Glutamatergic neuron (in vitro differentiated cells): ENCODE measurements around the gene PRR7. TPM values are rescaled to one million over a fixed set of nuclear protein-coding genes. Genes with fewer than 3 reads are reported as not detected.

Experiments
- DNase-seq: peaks from one replicate; pipeline ENCODE4 v3.0.0; 2022
- H3K27ac Mint-ChIP-seq: one replicate; pipeline ENCODE4 v1.8.0; 2020; ENCODE audit warnings: mild to moderate bottlenecking, mixed read lengths, inconsistent platforms; ENCODE audit not compliant: unreplicated experiment
- H3K27me3 Mint-ChIP-seq: one replicate; pipeline ENCODE4 v1.8.0; 2020; ENCODE audit warnings: mild to moderate bottlenecking, moderate library complexity, mixed read lengths, inconsistent platforms; ENCODE audit not compliant: unreplicated experiment
- H3K36me3 Mint-ChIP-seq: one replicate; pipeline ENCODE4 v1.8.0; 2020; ENCODE audit warnings: mild to moderate bottlenecking, mixed read lengths, inconsistent platforms; ENCODE audit not compliant: unreplicated experiment
- H3K4me1 Mint-ChIP-seq: one replicate; pipeline ENCODE4 v1.8.0; 2020; ENCODE audit warnings: mild to moderate bottlenecking, low read depth, mixed read lengths, inconsistent platforms; ENCODE audit not compliant: unreplicated experiment
- H3K4me3 Mint-ChIP-seq: one replicate; pipeline ENCODE4 v1.8.0; 2020; ENCODE audit warnings: mild to moderate bottlenecking, mixed read lengths, inconsistent platforms; ENCODE audit not compliant: unreplicated experiment
- H3K9me3 Mint-ChIP-seq: one replicate; pipeline ENCODE4 v1.8.0; 2020; ENCODE audit warnings: mild to moderate bottlenecking, moderate library complexity, mixed read lengths, inconsistent platforms; ENCODE audit not compliant: unreplicated experiment
- total RNA-seq: library from RNA; stranded (reverse); fragmentation: NEBNext Ultra II Directional; extraction: Animal tissue kit (Norgen Biotek cat#: 25700); gene quantifications from one replicate; pipeline ENCODE4 v1.2.1, GENCODE V29; 2021; ENCODE audit not compliant: unreplicated experiment
- TF ChIP-seq, protein P1 (sequence below): fragments of 200-600 bp; sonication (generic); IDR thresholded peaks from one replicate; pipeline ENCODE4 v1.5.0; 2021; ENCODE audit not compliant: partially characterized antibody, unreplicated experiment

PRR7 gene
- total RNA-seq, 1 donor from 2014 or later, result 4.1 TPM

DNA sequence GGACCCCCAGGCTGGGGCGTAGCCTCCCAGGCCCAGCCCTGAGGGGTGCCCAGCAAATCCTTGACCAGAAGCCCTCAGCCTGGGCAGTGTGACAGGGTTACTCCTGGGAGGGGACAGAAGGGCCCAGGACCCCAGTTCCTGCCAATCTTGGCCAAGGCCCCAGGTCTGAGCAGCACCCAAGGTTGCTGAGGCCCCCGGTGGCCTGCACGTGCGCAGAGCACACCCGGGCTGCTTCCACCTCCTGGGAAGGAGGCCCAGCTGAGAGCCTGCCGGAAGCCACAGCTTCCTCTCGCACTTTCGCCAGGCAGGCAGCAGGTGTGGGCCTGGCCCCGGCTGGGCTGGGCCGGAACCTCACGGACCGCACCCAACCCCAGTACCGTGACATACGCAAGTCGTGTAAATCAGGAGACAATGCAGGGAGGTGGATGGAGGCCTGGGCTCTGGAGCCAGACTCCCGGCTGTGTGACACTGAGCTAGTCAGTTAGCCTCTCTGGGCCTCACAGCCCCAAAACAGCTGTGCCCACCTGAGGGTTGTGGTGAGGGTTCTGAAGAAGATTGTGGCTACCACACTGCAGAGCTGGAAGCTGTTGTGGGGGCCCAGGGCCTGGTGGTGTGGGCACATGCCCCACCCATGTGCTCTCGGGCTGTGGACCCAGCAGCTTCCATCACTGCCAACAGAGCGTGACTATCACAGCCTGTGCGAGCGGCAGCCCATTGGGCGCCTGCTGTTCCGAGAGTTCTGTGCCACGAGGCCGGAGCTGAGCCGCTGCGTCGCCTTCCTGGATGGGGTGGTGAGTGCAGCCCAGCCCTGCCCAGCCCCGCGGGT lies 15.1 kb upstream of the PRR7 start:
- Mint-ChIP-seq H3K27ac (no peak overlapping the region), H3K4me3 (no peak overlapping the region), H3K4me1 (peaks cover 5% of the 10 kb centered on the region), H3K9me3 (no peaks in the 10 kb centered on the region), H3K27me3 (peaks cover 5% of the 10 kb centered on the region), H3K36me3 (no peaks in the 10 kb centered on the region)
- TF ChIP-seq, protein P1, sequence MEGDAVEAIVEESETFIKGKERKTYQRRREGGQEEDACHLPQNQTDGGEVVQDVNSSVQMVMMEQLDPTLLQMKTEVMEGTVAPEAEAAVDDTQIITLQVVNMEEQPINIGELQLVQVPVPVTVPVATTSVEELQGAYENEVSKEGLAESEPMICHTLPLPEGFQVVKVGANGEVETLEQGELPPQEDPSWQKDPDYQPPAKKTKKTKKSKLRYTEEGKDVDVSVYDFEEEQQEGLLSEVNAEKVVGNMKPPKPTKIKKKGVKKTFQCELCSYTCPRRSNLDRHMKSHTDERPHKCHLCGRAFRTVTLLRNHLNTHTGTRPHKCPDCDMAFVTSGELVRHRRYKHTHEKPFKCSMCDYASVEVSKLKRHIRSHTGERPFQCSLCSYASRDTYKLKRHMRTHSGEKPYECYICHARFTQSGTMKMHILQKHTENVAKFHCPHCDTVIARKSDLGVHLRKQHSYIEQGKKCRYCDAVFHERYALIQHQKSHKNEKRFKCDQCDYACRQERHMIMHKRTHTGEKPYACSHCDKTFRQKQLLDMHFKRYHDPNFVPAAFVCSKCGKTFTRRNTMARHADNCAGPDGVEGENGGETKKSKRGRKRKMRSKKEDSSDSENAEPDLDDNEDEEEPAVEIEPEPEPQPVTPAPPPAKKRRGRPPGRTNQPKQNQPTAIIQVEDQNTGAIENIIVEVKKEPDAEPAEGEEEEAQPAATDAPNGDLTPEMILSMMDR, result no peak
- DNase-seq, result no peak

DNA sequence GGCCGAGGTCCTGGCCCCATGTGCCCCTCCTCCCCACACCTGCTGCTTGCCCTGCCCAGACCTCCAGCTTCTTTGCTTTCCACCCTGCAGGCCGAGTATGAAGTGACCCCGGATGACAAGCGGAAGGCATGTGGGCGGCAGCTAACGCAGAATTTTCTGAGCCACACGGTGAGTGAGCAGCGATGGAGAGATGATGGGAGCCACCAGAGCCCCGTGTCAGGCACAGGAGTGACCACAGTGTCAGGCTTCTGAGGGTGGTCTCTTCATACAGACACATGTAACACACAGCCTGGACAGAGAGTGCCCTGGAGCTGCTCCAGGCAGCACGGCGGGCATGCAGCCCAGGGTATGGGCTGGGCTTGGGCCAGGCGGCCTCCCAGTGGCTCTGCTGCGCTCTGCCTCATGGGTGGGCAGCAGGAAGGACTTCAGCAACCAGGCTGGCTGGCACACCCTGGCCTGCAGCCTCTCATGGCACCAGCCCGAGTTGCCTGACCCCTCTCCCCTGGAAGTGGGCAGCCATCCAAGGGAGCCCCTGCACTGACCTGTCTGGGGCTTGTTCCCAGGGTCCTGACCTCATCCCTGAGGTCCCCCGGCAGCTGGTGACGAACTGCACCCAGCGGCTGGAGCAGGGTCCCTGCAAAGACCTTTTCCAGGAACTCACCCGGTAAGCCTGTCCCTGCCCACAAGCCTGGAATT lies 14.3 kb upstream of the PRR7 start:
- no peak overlapping the region for H3K27ac Mint-ChIP-seq
- TF ChIP-seq, protein P1, result no peak
- peaks cover 5% of the 10 kb centered on the region for H3K27me3 Mint-ChIP-seq
- no peaks in the 10 kb centered on the region for H3K9me3 Mint-ChIP-seq
- peaks cover 5% of the 10 kb centered on the region for H3K4me1 Mint-ChIP-seq
- H3K36me3 Mint-ChIP-seq, result no peaks in the 10 kb centered on the region
- H3K4me3 Mint-ChIP-seq, result no peak overlapping the region
- DNase-seq, result no peak

DNA sequence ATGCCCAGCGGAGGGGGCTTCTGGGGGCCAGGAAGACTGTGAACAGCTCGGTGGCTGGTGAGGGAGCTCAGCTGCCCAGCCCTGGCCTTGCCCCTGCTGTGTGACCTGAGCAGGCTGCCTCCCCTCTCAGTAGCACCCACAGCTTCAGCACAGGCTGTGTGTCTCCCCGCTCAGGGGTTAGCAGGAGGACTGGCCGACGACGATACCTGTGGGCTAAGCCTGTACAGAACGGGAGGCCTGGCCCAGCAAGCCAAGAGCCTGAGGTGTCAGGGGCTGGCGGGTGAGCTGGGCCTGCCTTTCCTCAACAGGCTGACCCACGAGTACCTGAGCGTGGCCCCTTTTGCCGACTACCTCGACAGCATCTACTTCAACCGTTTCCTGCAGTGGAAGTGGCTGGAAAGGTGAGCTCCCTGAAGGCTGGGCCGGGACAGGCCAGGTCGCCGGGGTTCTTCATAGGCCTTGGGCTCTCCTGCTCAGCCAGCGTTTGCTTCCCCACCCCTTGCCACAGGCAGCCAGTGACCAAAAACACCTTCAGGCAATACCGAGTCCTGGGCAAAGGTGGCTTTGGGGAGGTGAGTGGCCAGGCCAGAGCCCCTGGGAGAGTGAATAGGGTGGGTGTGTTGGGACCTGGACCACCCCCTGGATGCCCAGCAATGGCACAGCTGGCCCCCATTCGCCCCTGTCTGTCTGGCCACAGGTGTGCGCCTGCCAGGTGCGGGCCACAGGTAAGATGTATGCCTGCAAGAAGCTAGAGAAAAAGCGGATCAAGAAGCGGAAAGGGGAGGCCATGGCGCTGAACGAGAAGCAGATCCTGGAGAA lies 13.6 kb upstream of the PRR7 start:
- Mint-ChIP-seq H3K4me1 (peaks cover 3% of the 10 kb centered on the region), H3K27ac (no peak overlapping the region), H3K9me3 (no peaks in the 10 kb centered on the region), H3K36me3 (no peaks in the 10 kb centered on the region), H3K4me3 (no peak overlapping the region), H3K27me3 (peaks cover 5% of the 10 kb centered on the region)
- TF ChIP-seq, protein P1, result no peak
- no peak for DNase-seq

DNA sequence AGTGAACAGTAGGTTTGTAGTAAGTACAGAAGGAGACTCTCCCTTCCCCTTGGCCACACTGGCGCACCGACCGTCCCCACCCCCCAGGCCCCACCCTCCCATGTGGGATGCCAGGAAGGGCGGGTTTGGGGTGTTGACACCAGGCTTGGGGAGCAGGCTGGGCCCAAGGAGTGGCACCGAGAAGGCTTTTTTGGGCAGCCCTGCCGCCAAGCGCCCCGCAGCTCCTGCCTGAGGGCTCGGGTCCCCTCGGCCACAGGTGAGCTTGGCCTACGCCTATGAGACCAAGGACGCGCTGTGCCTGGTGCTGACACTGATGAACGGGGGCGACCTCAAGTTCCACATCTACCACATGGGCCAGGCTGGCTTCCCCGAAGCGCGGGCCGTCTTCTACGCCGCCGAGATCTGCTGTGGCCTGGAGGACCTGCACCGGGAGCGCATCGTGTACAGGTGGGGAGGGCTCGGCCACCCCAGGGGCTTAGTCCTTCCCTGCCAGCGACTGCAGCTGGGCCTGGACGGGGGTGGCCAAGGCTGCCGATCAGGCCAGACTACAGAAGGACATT lies 12.9 kb upstream of the PRR7 start:
- no peak overlapping the region for H3K27ac Mint-ChIP-seq
- H3K9me3 Mint-ChIP-seq, result no peaks in the 10 kb centered on the region
- H3K27me3 Mint-ChIP-seq, result peaks cover 7% of the 10 kb centered on the region
- peaks cover 3% of the 10 kb centered on the region for H3K4me1 Mint-ChIP-seq
- TF ChIP-seq, protein P1, result no peak
- DNase-seq, result no peak
- no peak overlapping the region for H3K4me3 Mint-ChIP-seq
- H3K36me3 Mint-ChIP-seq, result no peaks in the 10 kb centered on the region
